ENCODE results near the gene CLCA2.

- no peak for TF ChIP-seq TSHZ1 (tag by site-specific recombination; IDR thresholded peaks at IDR 0.05; ENCODE audit: borderline replicate concordance)
- TF ChIP-seq ZNF350 (tag by site-specific recombination; IDR thresholded peaks at IDR 0.05), result no peak
- TF ChIP-seq CTCF (tag by site-specific recombination; IDR thresholded peaks at IDR 0.05), result peak; percentile 15; the same call in 1 of the 2 replicates
- no peak for TF ChIP-seq MZF1 (tag by site-specific recombination; IDR thresholded peaks at IDR 0.05; ENCODE audit: borderline replicate concordance)
- TF ChIP-seq ZNF423 (tag by site-specific recombination; IDR thresholded peaks at IDR 0.05), result no peak
- no peak for TF ChIP-seq PBX3 (CRISPR knock-in tag; IDR thresholded peaks at IDR 0.05)
- TF ChIP-seq ZBTB8A (tag by site-specific recombination; IDR thresholded peaks at IDR 0.05), result peak; percentile 82
- no peak for TF ChIP-seq ZNF529 (tag by site-specific recombination; IDR thresholded peaks at IDR 0.05; ENCODE audit: insufficient replicate concordance)
- peak; percentile 83 for TF ChIP-seq ZNF600 (tag by site-specific recombination; IDR thresholded peaks at IDR 0.05)
- TF ChIP-seq ZNF274 (IDR thresholded peaks at IDR 0.05; ENCODE audit: low read length), result no peak
- TF ChIP-seq ZNF274 (tag by site-specific recombination; IDR thresholded peaks at IDR 0.05; ENCODE audit: borderline replicate concordance), result no peak
- no peak for TF ChIP-seq ZNF184 (tag by site-specific recombination; IDR thresholded peaks at IDR 0.05)
- TF ChIP-seq ZNF560 (tag by site-specific recombination; IDR thresholded peaks at IDR 0.05; ENCODE audit: borderline replicate concordance), result no peak
- TF ChIP-seq ZSCAN30 (tag by site-specific recombination; IDR thresholded peaks at IDR 0.05), result no peak
Observed at GRCh38 chr1:86395751-86396497, 28.0 kb upstream of the CLCA2 start, which contains the start of gene ODF2L.
